HL-60 (cell line): ENCODE results near the gene REPS2.

Experiments used
- DNase-seq, 2 experiments: peaks; one replicate each; pipeline ENCODE4 v3.0.0-alpha.2; 2010 to 2020; ENCODE audit warnings: low read depth in 1 of 2, low spot score in 1 of 2
- H3K27ac ChIP-seq: fragments of 250-450 bp; sonication (Bioruptor Pico); replicated peaks from 2 replicates; pipeline ENCODE4 v1.5.1; 2020; ENCODE audit warnings: mild to moderate bottlenecking, moderate library complexity
- H3K27me3 ChIP-seq: fragments of 250-450 bp; sonication (Bioruptor Pico); 2 replicates; pipeline ENCODE4 v1.5.1; 2021; ENCODE audit warnings: mild to moderate bottlenecking, moderate library complexity; ENCODE audit not compliant: insufficient read depth, poor library complexity, severe bottlenecking
- H3K4me3 ChIP-seq: replicated peaks from 2 replicates; pipeline ENCODE4 v1.5.1; 2011; ENCODE audit warnings: mild to moderate bottlenecking, control low read depth, low read length; ENCODE audit not compliant: insufficient read depth
- CTCF ChIP-seq: IDR thresholded peaks from one replicate; pipeline ENCODE4 v1.5.1; 2011; ENCODE audit warnings: low read length, control low read depth, inconsistent platforms; ENCODE audit not compliant: insufficient read depth
- GABPA ChIP-seq: IDR thresholded peaks from 2 replicates; pipeline ENCODE4 v1.6.1; 2012; ENCODE audit warnings: low read depth
- POLR2AphosphoS5 ChIP-seq: IDR thresholded peaks from 2 replicates; pipeline ENCODE4 v1.6.1; 2012; ENCODE audit warnings: low read depth
- REST ChIP-seq: IDR thresholded peaks from 2 replicates; pipeline ENCODE4 v1.6.1; 2012; ENCODE audit warnings: low read depth; ENCODE audit not compliant: insufficient replicate concordance
- SPI1 ChIP-seq: IDR thresholded peaks from 2 replicates; pipeline ENCODE4 v1.6.1; 2012; ENCODE audit warnings: low read depth, mild to moderate bottlenecking, borderline replicate concordance

Gene REPS2

DNA sequence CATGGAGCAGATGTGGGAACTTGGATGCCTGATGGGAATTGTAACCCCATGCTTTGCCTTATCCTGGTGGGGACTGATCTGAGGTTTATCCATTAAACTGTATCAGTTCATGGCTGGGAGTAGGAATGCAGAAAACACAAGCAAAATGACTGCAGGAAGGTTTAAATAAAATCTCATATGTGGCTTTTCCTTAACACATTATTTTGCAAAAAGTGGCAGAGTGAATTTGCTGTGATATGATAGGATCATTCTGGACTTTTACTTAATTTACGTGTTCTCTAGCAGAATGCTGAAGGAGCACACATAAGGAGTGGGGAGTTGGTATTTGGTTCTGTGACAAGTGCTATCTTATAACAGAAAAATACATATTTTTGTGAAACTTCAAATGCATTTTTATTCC, 34.8 kb downstream of the REPS2 start:
- Histone ChIP-seq H3K4me3 (no peak overlapping the region), H3K27me3 (no peaks in the 10 kb centered on the region), H3K27ac (no peak overlapping the region)
- no peak for DNase-seq
- TF ChIP-seq CTCF (no peak), GABPA (no peak), SPI1 (no peak), POLR2AphosphoS5 (no peak), REST (no peak)

DNA sequence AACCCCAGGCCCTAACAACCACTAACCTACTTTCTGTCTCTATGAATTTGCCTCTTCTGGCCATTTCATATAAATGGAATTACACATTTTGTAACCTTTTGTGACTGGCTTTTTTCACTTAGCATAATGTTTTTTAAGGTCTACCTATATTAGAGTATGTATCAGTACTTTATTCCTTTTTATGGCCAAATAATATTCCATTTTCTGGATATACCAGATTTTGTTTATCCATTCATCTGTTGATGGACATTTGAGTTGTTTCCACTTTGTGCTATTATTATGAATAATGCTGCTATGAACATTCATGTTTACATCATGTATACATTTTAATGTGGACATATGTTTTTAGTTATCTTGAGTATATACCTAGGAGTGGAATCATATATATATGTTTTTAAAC, 35.5 kb downstream of the REPS2 start:
- H3K27me3 ChIP-seq: no peaks in the 10 kb centered on the region
- no peak overlapping the region for H3K4me3 ChIP-seq
- DNase-seq: no peak
- TF ChIP-seq POLR2AphosphoS5 (no peak), GABPA (no peak), SPI1 (no peak), CTCF (no peak), REST (no peak)
- H3K27ac ChIP-seq: no peak overlapping the region

DNA sequence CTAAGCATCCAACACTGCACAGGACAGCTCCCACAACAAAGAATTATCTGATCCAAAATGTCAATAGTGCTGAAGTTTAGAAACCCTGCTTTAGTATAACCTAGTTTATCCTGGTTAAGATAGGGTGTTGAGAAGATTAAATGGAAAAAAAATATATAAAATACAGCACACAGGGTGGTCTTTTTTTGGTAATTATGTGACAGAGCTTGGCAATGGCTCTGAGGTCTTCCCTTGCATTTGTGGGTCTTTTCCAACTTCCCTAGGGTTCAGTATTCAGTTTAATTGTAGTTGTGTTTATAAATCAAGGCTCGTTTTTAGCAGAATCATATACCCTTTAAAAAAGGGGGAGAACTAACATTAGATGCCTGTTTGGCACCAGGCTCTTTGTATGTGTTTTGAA, 36.6 kb downstream of the REPS2 start:
- Histone ChIP-seq H3K27me3 (no peaks in the 10 kb centered on the region), H3K27ac (no peak overlapping the region), H3K4me3 (no peak overlapping the region)
- TF ChIP-seq POLR2AphosphoS5 (no peak), CTCF (no peak), SPI1 (no peak), GABPA (no peak), REST (no peak)
- DNase-seq: no peak
